Kidney (tissue), 14 donors: ENCODE measurements around the gene PITPNC1. TPM values are rescaled to one million over a fixed set of nuclear protein-coding genes. Genes with fewer than 3 reads are reported as not detected.

Experiments used
- DNase-seq, 5 donors: peaks; one replicate each; pipeline ENCODE4 v3.0.0-alpha.2; 2013 to 2020
- FAIRE-seq: peaks from 2 replicates; lab custom pipeline; 2012; peaks lifted over from hg19 to GRCh38; lab: Jason Lieb, UNC
- H3K27ac ChIP-seq, 2 donors: one replicate each; pipeline ENCODE4 v1.7.0; 2013; ENCODE audit warnings: low read depth in 2 of 2, low read length in 2 of 2, inconsistent platforms in 1 of 2
- H3K27me3 ChIP-seq: one replicate; pipeline ENCODE4 v1.7.1; 2013; ENCODE audit warnings: low read length, inconsistent platforms; ENCODE audit not compliant: control insufficient read depth, insufficient read depth
- H3K36me3 ChIP-seq, 3 donors: one replicate each; pipeline versions ENCODE4 v1.7.0 to v1.7.1; 2013; ENCODE audit warnings: low read length in 3 of 3, control low read depth in 1 of 3, inconsistent platforms in 1 of 3; ENCODE audit not compliant: insufficient read depth in 3 of 3, control insufficient read depth in 2 of 3
- H3K4me1 ChIP-seq, 3 donors: one replicate each; pipeline versions ENCODE4 v1.7.0 to v1.7.1; 2013; ENCODE audit warnings: low read length in 3 of 3, inconsistent platforms in 1 of 3, low read depth in 1 of 3; ENCODE audit not compliant: control insufficient read depth in 2 of 3, insufficient read depth in 2 of 3
- H3K4me3 ChIP-seq, 3 donors: one replicate each; pipeline versions ENCODE4 v1.7.0 to v1.8.1; 2013; ENCODE audit warnings: low read length in 3 of 3, control low read depth in 1 of 3, inconsistent platforms in 1 of 3
- H3K9ac ChIP-seq, 3 donors: one replicate each; pipeline versions ENCODE4 v1.7.0 to v1.7.1; 2013; ENCODE audit warnings: low read length in 3 of 3, control low read depth in 1 of 3, inconsistent platforms in 1 of 3
- H3K9me3 ChIP-seq, 3 donors: one replicate each; pipeline versions ENCODE4 v1.7.0 to v1.7.1; 2013; ENCODE audit warnings: low read length in 3 of 3, control low read depth in 1 of 3, inconsistent platforms in 1 of 3; ENCODE audit not compliant: control insufficient read depth in 2 of 3, insufficient read depth in 1 of 3
- CTCF ChIP-seq: IDR thresholded peaks from 3 replicates; pipeline ENCODE4 v1.5.1; 2012; ENCODE audit warnings: mild to moderate bottlenecking, moderate library complexity, borderline replicate concordance; ENCODE audit not compliant: insufficient read depth; ENCODE audit errors: extremely low read depth
- intact Hi-C: fragments of 100-400 bp; cut with DNase I; formaldehyde crosslinking; loops from one replicate; pipeline ENCODE4 v1.11.1; 2022
- polyA plus RNA-seq: library from polyadenylated mRNA; stranded (reverse); fragments of 350-450 nt; fragmentation: Illumina TruSeq; extraction: RNeasy Lipid Tissue Mini Kit (QIAGEN cat#74804); gene quantifications from one replicate; pipeline ENCODE4 v1.2.3, GENCODE V29; 2014; ENCODE audit warnings: low read depth, low replicate concordance; ENCODE audit not compliant: insufficient read depth
- total RNA-seq: library from RNA; stranded (reverse); fragmentation: NEBNext Ultra II Directional; extraction: Animal tissue kit (Norgen Biotek cat#: 25700); gene quantifications from one replicate; pipeline ENCODE4 v1.2.1, GENCODE V29; 2021
- donor health status: control.
- donor health status: control.
- donor health status: control.
- donor health status: control.
- donor health status: control.
- donor health status: DM: yes; HTN: yes; CAD: no.
- donor health status: Normal renal cell carcinoma (clear cell type).

The PITPNC1 gene
- total and polyA plus RNA-seq, 2 donors from 2014 or later = 14.2 to 41.3 TPM

- no peak for DNase-seq
- no peaks in the 10 kb centered on the region for H3K4me1 ChIP-seq
- no peaks in the 10 kb centered on the region for H3K36me3 ChIP-seq
- H3K9ac ChIP-seq = no peak overlapping the region
- H3K27me3 ChIP-seq = no peaks in the 10 kb centered on the region
- peaks cover 0 to 3% (median 0%) of the 10 kb centered on the region in 3 donors for H3K9me3 ChIP-seq
- no peak for TF ChIP-seq CTCF
- FAIRE-seq = no peak
- peak overlapping the region in 1 of 2 donors; percentile 23 for H3K27ac ChIP-seq
- no peak overlapping the region for H3K4me3 ChIP-seq
- intact Hi-C loops = no loop called here
Observed at GRCh38 chr17:67509390-67510287, 132.6 kb downstream of the PITPNC1 start.

- Histone ChIP-seq H3K27ac (no peak overlapping the region), H3K9me3 (peaks cover 0 to 3% (median 0%) of the 10 kb centered on the region in 3 donors), H3K4me3 (no peak overlapping the region), H3K27me3 (no peaks in the 10 kb centered on the region), H3K9ac (no peak overlapping the region), H3K36me3 (no peaks in the 10 kb centered on the region), H3K4me1 (peaks cover 0 to 6% (median 4%) of the 10 kb centered on the region in 3 donors)
- TF ChIP-seq CTCF = no peak
- no peak for FAIRE-seq
- DNase-seq = no peak
- intact Hi-C loops = no loop called here
Observed at GRCh38 chr17:67511012-67511411, 133.9 kb downstream of the PITPNC1 start.

GRCh38 chr17:67511804-67512203 is 134.7 kb downstream of the PITPNC1 start:
- no peak overlapping the region for H3K9ac ChIP-seq
- no peak overlapping the region for H3K4me3 ChIP-seq
- no peaks in the 10 kb centered on the region for H3K36me3 ChIP-seq
- H3K27ac ChIP-seq = no peak overlapping the region
- FAIRE-seq = no peak
- no peak for TF ChIP-seq CTCF
- intact Hi-C loops = no loop called here
- no peaks in the 10 kb centered on the region for H3K27me3 ChIP-seq
- H3K4me1 ChIP-seq = peaks cover 0 to 6% (median 6%) of the 10 kb centered on the region in 3 donors
- H3K9me3 ChIP-seq = peaks cover 0 to 3% (median 0%) of the 10 kb centered on the region in 3 donors
- DNase-seq = no peak
